Endothelial cell of umbilical vein (primary cell): ENCODE results near the gene SMPX.
"Not testable (repeated sequence)": the region's sequence is repeated elsewhere in the genome, so short reads cannot be mapped to it uniquely, and the experiment has no call there.

ENCODE experiments used
- EZH2 ChIP-seq: IDR thresholded peaks from 2 replicates; pipeline ENCODE4 v1.6.1; 2012; ENCODE audit warnings: borderline replicate concordance, low read depth, mild to moderate bottlenecking, moderate library complexity, low read length, inconsistent platforms; ENCODE audit not compliant: severe bottlenecking
- POLR2A ChIP-seq: IDR thresholded peaks from 2 replicates; pipeline ENCODE4 v1.6.1; 2012; ENCODE audit warnings: low read depth, mild to moderate bottlenecking, control low read depth, low read length
- POLR2AphosphoS5 ChIP-seq: IDR thresholded peaks from 2 replicates; pipeline ENCODE4 v1.6.1; 2012; ENCODE audit warnings: low read depth, mild to moderate bottlenecking, control low read depth, low read length, moderate library complexity; ENCODE audit not compliant: insufficient read depth
- TF ChIP-seq, protein P1 (sequence below), 2 donors: IDR thresholded peaks; 1 replicate in 1 of 2; 2 replicates in 1 of 2; pipeline ENCODE4 v1.5.1; 2011; ENCODE audit warnings: low read length in 2 of 2, mild to moderate bottlenecking in 2 of 2, moderate library complexity in 2 of 2, control low read depth in 1 of 2, inconsistent platforms in 1 of 2, low read depth in 1 of 2; ENCODE audit not compliant: insufficient read depth in 1 of 2; ENCODE audit errors: extremely low read depth in 1 of 2
- TF ChIP-seq, protein P2 (sequence below): IDR thresholded peaks from 2 replicates; pipeline ENCODE4 v1.6.1; 2011; ENCODE audit not compliant: insufficient read depth, insufficient read length

DNA sequence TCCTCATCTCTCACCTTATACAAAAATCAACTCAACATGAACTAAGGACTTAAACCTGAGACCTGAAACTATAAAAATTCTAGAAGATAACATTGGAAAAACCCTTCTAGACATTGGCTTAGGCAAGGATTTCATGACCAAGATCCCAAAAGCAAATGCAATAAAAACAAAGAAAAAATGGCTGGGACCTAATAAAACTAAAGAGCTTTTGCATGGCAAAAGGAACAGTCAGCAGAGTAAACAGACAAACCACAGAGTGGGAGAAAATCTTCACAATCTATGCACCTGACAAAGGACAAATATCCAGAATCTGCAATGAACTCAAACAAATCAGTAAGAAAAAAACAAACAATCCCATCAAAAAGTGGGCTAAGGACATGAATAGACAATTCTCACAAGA, 17.2 kb upstream of the SMPX start:
- TF ChIP-seq, protein P1, sequence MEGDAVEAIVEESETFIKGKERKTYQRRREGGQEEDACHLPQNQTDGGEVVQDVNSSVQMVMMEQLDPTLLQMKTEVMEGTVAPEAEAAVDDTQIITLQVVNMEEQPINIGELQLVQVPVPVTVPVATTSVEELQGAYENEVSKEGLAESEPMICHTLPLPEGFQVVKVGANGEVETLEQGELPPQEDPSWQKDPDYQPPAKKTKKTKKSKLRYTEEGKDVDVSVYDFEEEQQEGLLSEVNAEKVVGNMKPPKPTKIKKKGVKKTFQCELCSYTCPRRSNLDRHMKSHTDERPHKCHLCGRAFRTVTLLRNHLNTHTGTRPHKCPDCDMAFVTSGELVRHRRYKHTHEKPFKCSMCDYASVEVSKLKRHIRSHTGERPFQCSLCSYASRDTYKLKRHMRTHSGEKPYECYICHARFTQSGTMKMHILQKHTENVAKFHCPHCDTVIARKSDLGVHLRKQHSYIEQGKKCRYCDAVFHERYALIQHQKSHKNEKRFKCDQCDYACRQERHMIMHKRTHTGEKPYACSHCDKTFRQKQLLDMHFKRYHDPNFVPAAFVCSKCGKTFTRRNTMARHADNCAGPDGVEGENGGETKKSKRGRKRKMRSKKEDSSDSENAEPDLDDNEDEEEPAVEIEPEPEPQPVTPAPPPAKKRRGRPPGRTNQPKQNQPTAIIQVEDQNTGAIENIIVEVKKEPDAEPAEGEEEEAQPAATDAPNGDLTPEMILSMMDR (IDR thresholded peaks at IDR 0.05; ENCODE audit: extremely low read depth in 1 of 2, insufficient read depth in 1 of 2, low read depth in 1 of 2, low read length in 2 of 2) = not testable (repeated sequence)
- not testable (repeated sequence) for TF ChIP-seq POLR2AphosphoS5, POLR2A, EZH2
- TF ChIP-seq, protein P2, sequence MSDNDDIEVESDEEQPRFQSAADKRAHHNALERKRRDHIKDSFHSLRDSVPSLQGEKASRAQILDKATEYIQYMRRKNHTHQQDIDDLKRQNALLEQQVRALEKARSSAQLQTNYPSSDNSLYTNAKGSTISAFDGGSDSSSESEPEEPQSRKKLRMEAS = not testable (repeated sequence)
